Cardiac fibroblast (primary cell): ENCODE data around the gene CHRM5.
A peak's percentile ranks its signal among the peaks of the same experiment; 100 is the strongest.

Experiments
- DNase-seq, 2 donors: peaks; one replicate each; pipeline versions ENCODE4 v3.0.0 to v3.0.0-alpha.2; 2010; ENCODE audit warnings: low read depth in 2 of 2
- H3K4me3 ChIP-seq, 2 donors: replicated peaks in 1 of 2; 1 replicate in 1 of 2; 2 replicates in 1 of 2; pipeline ENCODE4 v1.5.1; 2011; ENCODE audit warnings: low read depth in 2 of 2, low read length in 2 of 2, mild to moderate bottlenecking in 2 of 2, moderate library complexity in 1 of 2
- TF ChIP-seq, protein P1 (sequence below): IDR thresholded peaks from one replicate; pipeline ENCODE4 v1.5.1; 2011; ENCODE audit warnings: low read depth, mild to moderate bottlenecking, low read length, inconsistent platforms

The CHRM5 gene

DNA sequence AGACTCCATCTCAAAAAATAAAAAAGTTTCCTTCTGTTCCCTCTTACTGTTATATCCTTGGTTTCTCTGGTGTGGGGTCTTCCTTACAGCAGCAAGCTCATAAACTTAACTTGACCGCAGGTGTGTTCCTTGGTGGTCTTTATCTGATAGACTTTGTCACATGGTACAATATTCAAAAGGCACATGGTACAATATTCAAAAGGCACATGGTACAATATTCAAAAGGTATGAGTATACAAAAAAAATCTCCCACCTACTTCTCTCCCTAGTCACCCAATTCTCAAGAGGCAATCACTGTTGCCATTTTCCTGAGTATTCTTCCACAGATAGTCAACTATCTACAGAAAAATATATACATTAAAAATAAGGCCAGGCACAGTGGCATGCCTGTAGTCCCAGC is 138.1 kb downstream of the CHRM5 start:
- no peak overlapping the region for H3K4me3 ChIP-seq
- TF ChIP-seq, protein P1, sequence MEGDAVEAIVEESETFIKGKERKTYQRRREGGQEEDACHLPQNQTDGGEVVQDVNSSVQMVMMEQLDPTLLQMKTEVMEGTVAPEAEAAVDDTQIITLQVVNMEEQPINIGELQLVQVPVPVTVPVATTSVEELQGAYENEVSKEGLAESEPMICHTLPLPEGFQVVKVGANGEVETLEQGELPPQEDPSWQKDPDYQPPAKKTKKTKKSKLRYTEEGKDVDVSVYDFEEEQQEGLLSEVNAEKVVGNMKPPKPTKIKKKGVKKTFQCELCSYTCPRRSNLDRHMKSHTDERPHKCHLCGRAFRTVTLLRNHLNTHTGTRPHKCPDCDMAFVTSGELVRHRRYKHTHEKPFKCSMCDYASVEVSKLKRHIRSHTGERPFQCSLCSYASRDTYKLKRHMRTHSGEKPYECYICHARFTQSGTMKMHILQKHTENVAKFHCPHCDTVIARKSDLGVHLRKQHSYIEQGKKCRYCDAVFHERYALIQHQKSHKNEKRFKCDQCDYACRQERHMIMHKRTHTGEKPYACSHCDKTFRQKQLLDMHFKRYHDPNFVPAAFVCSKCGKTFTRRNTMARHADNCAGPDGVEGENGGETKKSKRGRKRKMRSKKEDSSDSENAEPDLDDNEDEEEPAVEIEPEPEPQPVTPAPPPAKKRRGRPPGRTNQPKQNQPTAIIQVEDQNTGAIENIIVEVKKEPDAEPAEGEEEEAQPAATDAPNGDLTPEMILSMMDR, result no peak
- DNase-seq, result no peak

DNA sequence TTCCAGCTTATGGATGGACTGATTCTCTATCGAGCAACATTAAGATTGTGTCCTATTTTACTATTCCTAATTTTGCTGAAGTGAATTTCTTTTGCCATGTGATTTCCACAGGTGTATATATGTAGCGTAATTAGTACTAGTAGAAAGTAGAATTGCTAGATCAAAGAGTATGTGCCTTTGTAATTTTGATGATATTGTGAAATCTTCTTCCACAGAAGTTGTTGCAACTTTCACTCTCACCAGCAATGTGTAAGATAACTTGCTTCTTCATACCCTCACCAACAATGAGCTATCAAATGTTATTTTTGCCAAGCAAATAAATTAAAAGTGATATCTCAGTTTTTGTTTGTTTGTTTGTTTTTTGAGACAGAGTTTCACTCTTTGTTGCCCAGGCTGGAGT is 139.0 kb downstream of the CHRM5 start:
- TF ChIP-seq, protein P1, result no peak
- DNase-seq, result no peak
- H3K4me3 ChIP-seq, result no peak overlapping the region

DNA sequence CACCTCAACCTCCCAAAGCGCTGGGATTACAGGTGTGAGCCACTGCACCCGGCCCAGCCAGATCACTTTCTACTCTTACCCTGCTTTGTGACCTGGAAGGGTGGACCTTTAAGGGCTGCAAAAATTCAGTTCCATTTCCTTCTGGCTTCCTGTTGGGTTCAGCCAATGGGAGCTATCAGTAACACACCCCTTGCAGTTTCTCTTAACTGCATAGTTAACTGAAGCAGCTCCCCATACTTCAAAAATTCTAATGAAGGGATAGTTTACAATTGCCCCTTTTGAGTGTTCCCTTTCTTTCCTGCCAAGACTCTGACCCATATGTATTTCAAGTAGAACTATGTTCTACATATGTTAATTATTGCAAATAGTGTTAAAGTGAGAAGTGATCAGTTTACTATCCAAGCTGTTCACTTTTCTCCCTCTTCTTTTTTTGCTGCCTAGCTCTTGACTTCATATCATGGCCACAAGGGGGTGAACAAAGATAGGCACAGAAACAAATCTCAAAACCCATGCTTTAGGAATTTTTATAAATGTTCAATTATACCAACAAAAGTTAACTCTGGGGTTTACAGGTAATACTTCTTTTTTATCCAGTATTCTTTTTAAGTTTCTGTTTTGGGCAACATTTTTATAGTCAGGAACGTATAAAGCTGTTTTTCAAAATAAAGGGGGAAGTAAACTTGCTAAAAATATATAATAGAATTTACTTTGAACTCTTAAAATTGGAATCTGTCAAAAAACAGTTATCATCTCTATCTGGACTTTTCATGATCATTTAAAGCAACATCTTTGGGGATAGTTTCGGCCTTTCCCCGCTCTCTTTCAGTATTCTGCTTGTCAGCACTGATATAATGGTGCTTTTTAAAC is 141.7 kb downstream of the CHRM5 start:
- peak; percentile 67 to 72 for DNase-seq
- TF ChIP-seq, protein P1, result peak; percentile 75
- H3K4me3 ChIP-seq, result no peak overlapping the region

DNA sequence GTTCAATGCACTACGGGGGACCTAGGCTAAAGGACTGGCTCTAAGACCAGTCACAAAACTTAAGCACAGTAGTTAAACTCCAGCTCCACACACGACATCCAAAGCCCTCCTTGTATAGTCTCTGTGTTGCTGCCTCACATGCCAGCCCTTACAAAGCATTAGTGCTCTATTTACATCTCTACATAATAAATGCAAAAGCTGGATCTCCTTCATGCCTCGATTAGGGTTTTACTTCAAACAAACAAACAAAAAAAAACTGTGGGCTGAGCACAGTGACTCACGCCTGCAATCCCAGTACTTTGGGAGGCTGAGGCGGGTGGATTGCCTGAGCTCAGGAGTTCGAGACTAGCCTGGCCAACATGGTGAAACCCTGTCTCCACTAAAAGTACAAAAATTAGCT is 143.2 kb downstream of the CHRM5 start:
- TF ChIP-seq, protein P1, result no peak
- DNase-seq, result no peak

DNA sequence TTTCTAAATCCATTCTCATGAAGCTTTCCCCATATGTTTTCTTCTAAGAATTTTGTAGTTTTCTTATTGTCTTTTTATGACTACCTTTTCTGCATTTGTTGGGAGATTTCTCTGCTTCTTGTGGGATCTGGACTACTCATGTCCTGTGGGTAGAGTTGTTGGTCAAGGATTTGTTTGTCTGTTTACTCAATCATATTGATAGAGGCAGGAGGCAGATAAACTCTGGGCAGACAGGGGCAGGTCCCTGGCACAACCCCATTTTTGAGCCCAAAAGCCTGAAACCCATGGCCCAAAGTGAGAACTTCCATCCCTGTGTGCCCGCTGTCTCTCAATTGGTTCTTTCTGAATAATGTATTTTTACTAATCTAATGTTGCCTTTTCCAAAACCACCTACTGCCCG is 145.9 kb downstream of the CHRM5 start:
- no peak for DNase-seq
- TF ChIP-seq, protein P1, result no peak
- no peak overlapping the region for H3K4me3 ChIP-seq

More for the DNA sequence above, 143.2 kb downstream of the CHRM5 start:
- H3K4me3 ChIP-seq, result no peak overlapping the region

DNA sequence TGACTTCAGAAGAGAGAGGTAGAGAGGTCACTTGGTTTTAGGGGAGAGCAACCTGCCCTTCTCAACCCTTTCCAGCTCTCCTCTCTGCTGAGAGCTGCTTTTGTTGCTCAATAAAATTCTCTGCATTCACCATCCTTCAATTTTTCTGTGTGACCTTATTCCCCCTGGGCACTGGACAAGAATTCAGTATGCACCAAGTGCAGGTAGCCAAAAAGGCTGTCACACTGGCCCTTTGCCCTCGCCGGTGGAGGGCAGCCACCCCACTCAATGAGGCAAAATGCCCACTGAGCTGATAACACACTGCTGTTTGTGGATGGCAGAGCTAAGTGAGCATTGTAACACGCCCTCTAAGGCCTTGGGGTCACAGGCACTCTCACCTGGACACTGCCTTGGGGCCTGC is 146.4 kb downstream of the CHRM5 start:
- no peak overlapping the region for H3K4me3 ChIP-seq
- no peak for DNase-seq
- TF ChIP-seq, protein P1, result no peak
